ENCODE measurements around the gene AOPEP.
A peak's percentile ranks its signal among the peaks of the same experiment; 100 is the strongest.

DNA sequence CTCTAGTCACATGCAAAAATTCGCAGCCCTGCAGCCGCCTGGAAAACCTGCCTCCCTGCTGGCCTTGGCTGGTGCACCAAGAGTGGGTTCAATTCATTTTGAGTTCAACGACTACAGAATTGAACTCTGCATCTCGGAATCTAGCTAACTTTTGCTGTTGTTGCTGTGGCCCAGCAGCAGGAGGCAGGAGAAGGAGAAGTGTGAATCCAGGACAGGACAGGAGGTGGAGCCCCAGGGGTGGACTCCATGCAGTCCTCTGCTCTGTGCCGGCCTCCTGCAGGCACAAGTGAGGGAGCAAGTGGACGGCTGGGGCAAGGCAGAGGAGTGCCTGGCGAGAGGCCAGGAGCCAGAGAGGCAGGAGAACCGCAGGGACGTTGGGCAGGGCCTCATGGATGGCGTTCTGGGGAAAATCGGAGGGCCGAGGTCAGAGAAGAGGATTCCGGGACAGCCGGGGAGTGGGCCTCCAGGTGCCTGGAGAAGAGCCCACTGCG lies 376.8 kb downstream of the AOPEP start:
- TF ChIP-seq, protein P1, sequence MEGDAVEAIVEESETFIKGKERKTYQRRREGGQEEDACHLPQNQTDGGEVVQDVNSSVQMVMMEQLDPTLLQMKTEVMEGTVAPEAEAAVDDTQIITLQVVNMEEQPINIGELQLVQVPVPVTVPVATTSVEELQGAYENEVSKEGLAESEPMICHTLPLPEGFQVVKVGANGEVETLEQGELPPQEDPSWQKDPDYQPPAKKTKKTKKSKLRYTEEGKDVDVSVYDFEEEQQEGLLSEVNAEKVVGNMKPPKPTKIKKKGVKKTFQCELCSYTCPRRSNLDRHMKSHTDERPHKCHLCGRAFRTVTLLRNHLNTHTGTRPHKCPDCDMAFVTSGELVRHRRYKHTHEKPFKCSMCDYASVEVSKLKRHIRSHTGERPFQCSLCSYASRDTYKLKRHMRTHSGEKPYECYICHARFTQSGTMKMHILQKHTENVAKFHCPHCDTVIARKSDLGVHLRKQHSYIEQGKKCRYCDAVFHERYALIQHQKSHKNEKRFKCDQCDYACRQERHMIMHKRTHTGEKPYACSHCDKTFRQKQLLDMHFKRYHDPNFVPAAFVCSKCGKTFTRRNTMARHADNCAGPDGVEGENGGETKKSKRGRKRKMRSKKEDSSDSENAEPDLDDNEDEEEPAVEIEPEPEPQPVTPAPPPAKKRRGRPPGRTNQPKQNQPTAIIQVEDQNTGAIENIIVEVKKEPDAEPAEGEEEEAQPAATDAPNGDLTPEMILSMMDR (conservative IDR thresholded peaks at IDR 0.05 in 1 of 2, IDR thresholded peaks at IDR 0.05 in 1 of 2; ENCODE audit: extremely low read depth in 1 of 2, insufficient read depth in 1 of 2, low read depth in 1 of 2, low read length in 2 of 2): peak in 1 of 2 donors; percentile 2
- TF ChIP-seq EZH2 (IDR thresholded peaks at IDR 0.05; ENCODE audit: borderline replicate concordance, low read length): no peak

Data from mammary epithelial cell (primary cell).